GM23338 (cell line): ENCODE results near the gene SLC30A1. TPM values are rescaled to one million over a fixed set of nuclear protein-coding genes. Genes with fewer than 3 reads are reported as not detected.

Experiments
- ATAC-seq: fragments of 200-7000 bp; cut with Tn5 transposase; 3 replicates; pipeline ENCODE4 v1.9.1; 2020
- DNase-seq: peaks from one replicate; pipeline ENCODE4 v3.0.0-alpha.2; 2015; ENCODE audit warnings: low spot score
- H2AFZ ChIP-seq: fragments of 200-600 bp; sonication (generic); 2 replicates; pipeline ENCODE4 v1.8.0; 2016; ENCODE audit warnings: antibody characterized with exemption, mild to moderate bottlenecking, moderate library complexity
- H3F3A ChIP-seq: fragments of 200-600 bp; sonication (generic); replicated peaks from 2 replicates; pipeline ENCODE4 v1.8.0; 2017; ENCODE audit warnings: antibody characterized with exemption, mixed run types, low read depth
- H3K27ac ChIP-seq: fragments of 200-600 bp; sonication (generic); 2 replicates; pipeline ENCODE4 v1.6.1; 2016; ENCODE audit warnings: low read depth
- H3K27me3 ChIP-seq: fragments of 200-600 bp; sonication (generic); 2 replicates; pipeline ENCODE4 v1.8.0; 2016; ENCODE audit warnings: mild to moderate bottlenecking, mixed run types, moderate library complexity; ENCODE audit not compliant: insufficient read depth
- H3K36me3 ChIP-seq: fragments of 200-600 bp; sonication (generic); 2 replicates; pipeline ENCODE4 v1.8.0; 2016; ENCODE audit warnings: mild to moderate bottlenecking; ENCODE audit not compliant: insufficient read depth
- H3K4me1 ChIP-seq: fragments of 200-600 bp; sonication (generic); 2 replicates; pipeline ENCODE4 v1.8.0; 2016; ENCODE audit warnings: mild to moderate bottlenecking, moderate library complexity; ENCODE audit not compliant: insufficient read depth
- H3K4me2 ChIP-seq: fragments of 200-600 bp; sonication (generic); 2 replicates; pipeline ENCODE4 v1.7.1; 2017; ENCODE audit warnings: mixed run types
- H3K4me3 ChIP-seq: fragments of 200-600 bp; sonication (generic); 2 replicates; pipeline ENCODE4 v1.6.1; 2016; ENCODE audit warnings: mixed run types
- H3K79me2 ChIP-seq: fragments of 200-600 bp; sonication (generic); replicated peaks from 2 replicates; pipeline ENCODE4 v1.8.0; 2017; ENCODE audit warnings: mild to moderate bottlenecking; ENCODE audit not compliant: insufficient read depth
- H3K9me2 ChIP-seq: fragments of 200-600 bp; sonication (generic); 2 replicates; pipeline ENCODE4 v1.8.0; 2017; ENCODE audit not compliant: insufficient read depth
- H4K20me1 ChIP-seq: fragments of 200-600 bp; sonication (generic); replicated peaks from 2 replicates; pipeline ENCODE4 v1.8.0; 2017; ENCODE audit warnings: mild to moderate bottlenecking; ENCODE audit not compliant: insufficient read depth
- H3K27ac Mint-ChIP-seq: 2 replicates; pipeline ENCODE4 v1.8.0; 2020; ENCODE audit warnings: inconsistent platforms, mild to moderate bottlenecking, moderate library complexity, mixed read lengths
- H3K27me3 Mint-ChIP-seq: 3 replicates; pipeline ENCODE4 v1.8.0; 2022; ENCODE audit warnings: low read depth, mild to moderate bottlenecking, moderate library complexity, mixed read lengths, inconsistent platforms; ENCODE audit not compliant: insufficient read depth, poor library complexity
- H3K36me3 Mint-ChIP-seq: 3 replicates; pipeline ENCODE4 v1.8.0; 2021; ENCODE audit warnings: low read depth, mild to moderate bottlenecking, inconsistent platforms, moderate library complexity, mixed read lengths
- H3K4me1 Mint-ChIP-seq: 3 replicates; pipeline ENCODE4 v1.8.0; 2020; ENCODE audit warnings: mild to moderate bottlenecking, inconsistent platforms, mixed read lengths
- H3K4me3 Mint-ChIP-seq: 3 replicates; pipeline ENCODE4 v1.8.0; 2021; ENCODE audit warnings: moderate library complexity, mild to moderate bottlenecking, inconsistent platforms, mixed read lengths
- H3K9me3 Mint-ChIP-seq: 3 replicates; pipeline ENCODE4 v1.8.0; 2020; ENCODE audit warnings: moderate library complexity, mild to moderate bottlenecking, inconsistent platforms, mixed read lengths
- CREB1 ChIP-seq: fragments of 250-450 bp; sonication (Bioruptor Pico); IDR thresholded peaks from 2 replicates; pipeline ENCODE4 v1.5.0; 2020; ENCODE audit warnings: low read depth, mild to moderate bottlenecking, moderate library complexity
- ETS1 ChIP-seq: IDR thresholded peaks from 2 replicates; pipeline ENCODE4 v1.6.1; 2016; ENCODE audit warnings: antibody characterized with exemption
- EZH2 ChIP-seq: fragments of 200-600 bp; sonication (generic); IDR thresholded peaks from one replicate; pipeline ENCODE4 v1.8.0; 2017; ENCODE audit warnings: antibody characterized with exemption, mild to moderate bottlenecking, low read depth; ENCODE audit not compliant: unreplicated experiment
- JUNB ChIP-seq: IDR thresholded peaks from one replicate; pipeline ENCODE4 v1.6.1; 2016; ENCODE audit warnings: antibody characterized with exemption; ENCODE audit not compliant: unreplicated experiment
- NANOG ChIP-seq: IDR thresholded peaks from 2 replicates; pipeline ENCODE4 v1.6.1; 2016; ENCODE audit warnings: antibody characterized with exemption, borderline replicate concordance
- ZNF331 ChIP-seq: fragments of 250-450 bp; sonication (Bioruptor Pico); IDR thresholded peaks from 2 replicates; pipeline ENCODE4 v1.5.0; 2020; ENCODE audit warnings: low read depth, mild to moderate bottlenecking, moderate library complexity
- ZNF462 ChIP-seq: fragments of 250-450 bp; sonication (Bioruptor Pico); IDR thresholded peaks from 2 replicates; pipeline ENCODE4 v1.5.0; 2020; ENCODE audit warnings: mild to moderate bottlenecking, moderate library complexity
- polyA plus RNA-seq: library from polyadenylated mRNA; unstranded; fragments of >200 nt; fragmentation: Nextera tagmentation; extraction: Ambion mirVana; gene quantifications from 2 replicates; pipeline ENCODE4 v1.2.1, GENCODE V29; 2016
- total RNA-seq: library from RNA; depleted of rRNA; stranded (reverse); fragments of >200 nt; shearing (Covaris generic); gene quantifications from 2 replicates; pipeline ENCODE4 v1.2.3, GENCODE V29; 2014

Gene SLC30A1
- total and polyA plus RNA-seq, 2 experiments from 2014 or later: 3.3 to 17.7 TPM

GRCh38 chr1:211603191-211603701, 24.3 kb upstream of the SLC30A1 start:
- H3K4me3 Mint-ChIP-seq: no peak overlapping the region
- no peak overlapping the region for H3K4me2 ChIP-seq
- TF ChIP-seq JUNB: no peak
- no peak for TF ChIP-seq CREB1 (CRISPR knock-in tag)
- TF ChIP-seq NANOG: no peak
- TF ChIP-seq ETS1: no peak
- no peak for TF ChIP-seq ZNF331 (CRISPR knock-in tag)
- TF ChIP-seq EZH2: no peak
- TF ChIP-seq ZNF462 (CRISPR knock-in tag): no peak
- H3K4me3 ChIP-seq: no peak overlapping the region
- ATAC-seq (no peak), DNase-seq (no peak)
- H3K79me2 ChIP-seq: no peaks in the 10 kb centered on the region
- H3F3A ChIP-seq: no peaks in the 10 kb centered on the region
- H3K27me3 ChIP-seq: no peaks in the 10 kb centered on the region
- peaks cover 5% of the 10 kb centered on the region for H3K27me3 Mint-ChIP-seq
- 0 out of 2 replicates have a peak, but pooled peaks cover 4% of the 10 kb centered on the region for H3K9me2 ChIP-seq
- H4K20me1 ChIP-seq: no peaks in the 10 kb centered on the region
- H3K4me1 ChIP-seq: no peaks in the 10 kb centered on the region
- no peaks in the 10 kb centered on the region for H3K36me3 Mint-ChIP-seq
- no peaks in the 10 kb centered on the region for H3K4me1 Mint-ChIP-seq
- no peak overlapping the region for H3K27ac Mint-ChIP-seq
- no peaks in the 10 kb centered on the region for H3K9me3 Mint-ChIP-seq
- no peaks in the 10 kb centered on the region for H3K36me3 ChIP-seq
- H3K27ac ChIP-seq: no peak overlapping the region
- no peak overlapping the region for H2AFZ ChIP-seq
